NCI-H2227 treated with DMSO at 0.1 percent for 48 hours (cell line): Measurements from ENCODE around the gene MRPL44.
"Not testable (repeated sequence)": the region's sequence is repeated elsewhere in the genome, so short reads cannot be mapped to it uniquely, and the experiment has no call there.

ENCODE experiments used
- DNase-seq: peaks from one replicate; lab custom pipeline; 2025; lab: John Stamatoyannopoulos, UW

Gene MRPL44

DNA sequence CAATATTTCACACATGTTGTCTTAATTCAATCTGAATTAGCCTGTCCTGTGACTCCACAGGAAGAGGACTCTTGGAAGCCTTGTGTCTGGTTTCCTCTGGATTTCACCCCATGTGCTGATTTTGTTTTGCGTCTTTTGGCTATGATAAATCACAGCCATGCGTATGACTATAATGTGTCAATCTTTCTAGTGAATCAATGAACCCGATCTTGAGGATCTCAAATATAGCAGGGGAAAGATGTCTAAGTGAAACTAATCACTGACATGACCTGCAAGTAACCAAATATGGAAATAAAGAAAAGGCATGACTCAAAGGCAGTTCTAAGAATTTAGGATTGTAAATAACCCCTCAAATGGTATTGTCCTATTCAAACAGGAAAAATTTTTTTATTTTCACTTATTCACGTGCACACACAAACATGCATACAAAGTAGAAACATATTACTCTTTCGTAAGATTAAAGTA lies 20.4 kb upstream of the MRPL44 start:
- DNase-seq = no peak

DNA sequence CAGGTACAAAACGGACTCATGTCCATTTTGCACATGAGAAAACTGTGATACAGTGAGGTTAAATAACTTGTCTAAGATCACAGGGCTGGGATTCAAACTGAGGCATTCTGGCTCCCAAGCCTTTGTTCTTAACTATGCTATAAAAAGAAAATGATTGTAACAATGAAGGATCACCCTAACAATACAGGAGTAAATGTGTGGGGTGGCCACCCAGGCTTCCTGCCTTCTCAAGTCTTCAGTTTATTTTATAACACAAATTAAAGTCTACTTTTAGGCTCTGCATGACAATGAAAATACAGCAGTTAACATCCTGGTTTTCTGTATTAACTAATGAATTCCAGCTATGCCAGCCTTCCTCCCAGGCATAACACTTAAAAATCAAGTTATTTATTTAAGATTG lies 19.7 kb upstream of the MRPL44 start:
- DNase-seq = no peak

DNA sequence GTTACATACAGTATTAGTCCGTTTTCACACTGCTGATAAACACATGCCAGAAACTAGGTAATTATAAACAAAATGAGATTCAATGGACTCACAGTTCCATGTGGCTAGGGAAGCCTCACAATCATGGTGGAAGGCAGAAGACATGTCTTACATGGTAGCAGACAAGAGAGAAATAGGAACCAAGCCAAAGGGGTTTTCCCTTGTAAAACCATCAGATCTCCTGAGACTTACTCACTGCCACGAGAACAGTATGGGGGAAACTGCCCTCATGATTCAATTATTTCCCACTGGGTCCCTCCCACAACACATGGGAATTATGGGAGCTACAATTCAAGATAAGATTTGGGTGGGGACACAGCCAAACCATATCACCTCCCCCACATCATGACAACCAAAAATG lies 17.8 kb upstream of the MRPL44 start:
- DNase-seq = not testable (repeated sequence)

DNA sequence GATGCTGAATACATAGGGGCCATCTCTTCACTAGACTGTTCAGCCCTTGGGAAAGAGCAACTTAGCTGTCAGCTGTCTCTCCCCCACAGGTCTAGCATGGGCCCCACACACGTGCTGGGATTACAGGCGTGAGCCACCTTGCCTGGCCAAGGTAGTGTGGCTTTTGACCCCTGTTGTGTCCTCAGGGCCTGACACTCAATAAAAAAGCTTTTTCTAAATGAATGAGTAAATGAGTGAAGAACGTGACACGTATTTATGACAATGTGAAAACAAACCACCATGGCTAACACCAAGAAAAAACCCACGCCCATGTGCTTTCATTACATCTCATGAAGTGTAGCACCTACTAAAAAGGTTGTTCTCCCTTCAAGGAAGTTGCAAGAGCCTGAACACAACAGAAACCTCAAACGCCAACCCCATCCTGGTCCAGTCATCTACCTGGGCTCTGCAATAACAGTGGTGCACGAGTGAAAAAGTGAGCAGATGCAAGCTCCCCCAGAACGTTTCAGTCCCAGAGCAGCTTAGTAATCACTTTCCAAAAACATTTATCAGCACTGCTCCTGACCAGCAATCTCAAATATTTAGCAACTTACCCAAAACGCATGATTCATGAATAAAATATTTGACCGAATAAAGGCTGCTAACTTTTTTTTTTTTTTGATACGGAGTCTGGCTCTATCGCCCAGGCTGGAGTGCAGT lies 15.5 kb upstream of the MRPL44 start:
- no peak for DNase-seq

DNA sequence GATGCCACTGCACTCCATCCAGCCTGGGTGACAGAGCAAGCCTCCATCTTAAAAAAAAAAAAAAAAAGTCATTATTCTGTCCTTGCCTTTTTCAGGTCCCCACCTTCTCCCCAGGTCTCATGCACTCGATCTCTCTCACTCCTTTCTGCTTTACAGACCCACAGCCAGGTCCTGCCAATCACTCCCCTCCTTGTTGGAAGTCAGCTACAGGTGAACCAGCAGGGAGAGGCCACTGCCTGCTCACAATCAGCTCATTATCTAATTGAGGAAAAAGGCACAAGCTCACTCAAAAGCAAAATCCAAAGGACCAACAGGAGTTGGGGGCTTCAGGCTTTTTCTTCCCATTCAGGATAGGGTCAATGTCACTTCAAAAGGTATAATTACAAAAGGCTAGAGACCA lies 14.1 kb upstream of the MRPL44 start:
- no peak for DNase-seq

DNA sequence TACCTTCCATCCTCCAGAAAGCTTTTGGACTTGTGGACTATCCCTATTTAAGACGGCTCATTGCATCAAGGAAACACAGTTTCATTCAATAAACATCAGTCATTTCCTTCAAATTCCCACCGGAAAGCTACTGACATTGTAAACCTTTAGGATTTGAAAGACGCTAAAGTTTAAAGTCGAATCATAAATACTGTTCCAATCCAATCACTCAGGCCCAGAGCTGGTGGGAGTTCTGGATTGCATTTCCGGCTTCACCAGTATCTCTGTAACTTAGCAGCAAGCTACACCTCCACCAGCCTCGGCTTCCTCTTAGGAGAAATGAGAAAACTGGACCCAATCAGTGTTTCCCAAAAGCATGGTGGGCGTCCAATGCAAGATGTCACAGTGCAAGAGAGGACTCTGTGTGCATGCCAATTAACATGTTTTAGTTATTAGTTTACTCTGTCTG lies 13.7 kb upstream of the MRPL44 start:
- DNase-seq = peak; percentile 61

DNA sequence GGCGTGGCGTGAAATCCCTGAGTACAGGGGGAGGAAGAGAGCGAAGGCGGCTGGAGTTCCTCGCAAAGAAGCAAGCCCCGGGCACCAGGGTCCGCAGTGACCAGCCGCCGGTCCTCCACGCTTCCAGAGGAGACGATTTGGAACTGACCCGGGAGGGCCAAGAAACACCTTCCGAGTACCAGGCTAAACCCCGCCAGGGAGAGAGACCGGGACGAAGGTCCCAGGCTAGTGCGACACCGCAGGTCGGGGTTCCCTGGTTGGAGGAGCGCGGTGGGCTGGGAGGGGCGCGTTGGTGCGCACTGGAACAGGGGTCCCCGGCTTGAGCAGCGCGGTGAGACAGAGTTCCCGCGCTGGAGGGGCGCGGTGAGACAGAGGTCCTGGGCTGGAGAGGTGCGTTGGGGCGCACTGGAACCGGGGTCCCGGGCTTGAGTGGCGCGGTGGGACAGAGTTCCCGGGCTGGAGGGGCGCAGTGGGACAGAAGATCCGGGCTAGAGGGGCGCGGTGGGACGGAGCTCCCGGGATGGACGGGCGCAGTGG lies 13.0 kb upstream of the MRPL44 start:
- peak; percentile 16 for DNase-seq

DNA sequence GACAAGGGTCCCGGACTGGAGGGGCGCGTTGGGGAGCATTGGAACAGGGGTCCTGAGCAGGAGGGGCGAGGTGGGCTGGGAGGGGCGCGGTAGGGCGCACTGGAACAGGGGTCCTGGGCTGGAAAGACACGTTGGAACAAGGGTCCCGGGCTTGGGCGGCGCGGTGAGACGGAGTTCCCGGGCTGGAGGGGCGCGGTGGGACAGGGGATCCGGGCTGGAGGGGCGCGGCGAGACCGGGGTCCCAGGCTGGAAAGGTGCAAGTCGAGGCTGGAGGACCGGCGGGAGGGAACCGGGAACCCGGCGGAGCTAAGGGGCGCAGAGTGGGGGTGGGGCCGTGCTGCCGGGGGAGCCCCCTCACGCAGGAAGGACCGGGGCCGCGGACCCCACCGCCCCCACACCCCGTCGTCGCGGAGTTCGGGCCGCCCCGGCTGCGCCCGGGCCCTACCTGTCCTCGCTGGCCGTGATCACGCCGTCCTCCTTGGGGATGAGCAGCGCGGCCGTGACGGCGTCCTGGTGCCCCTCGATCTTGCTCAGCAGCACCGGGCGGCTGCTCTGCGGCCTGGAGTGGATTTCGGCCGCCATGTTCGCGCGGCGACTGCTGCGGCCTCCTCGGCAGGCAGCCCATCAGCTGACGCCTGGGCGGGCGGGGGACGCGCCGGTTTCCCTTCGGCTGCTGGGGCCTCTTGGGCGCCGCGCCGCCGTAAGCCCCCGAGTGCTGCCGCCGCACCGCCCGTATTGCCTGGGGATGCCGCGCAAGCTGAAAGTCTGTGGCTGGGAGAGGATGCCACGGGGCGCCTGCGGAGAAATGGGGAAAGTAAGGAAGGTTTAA lies 12.3 kb upstream of the MRPL44 start, which contains the start of gene WDFY1:
TSS of gene WDFY1 (minus strand) at position 633 of the 829 bp plus-strand sequence. CDS start at position 582, 51 bp downstream.
- peak; percentile 79 for DNase-seq

DNA sequence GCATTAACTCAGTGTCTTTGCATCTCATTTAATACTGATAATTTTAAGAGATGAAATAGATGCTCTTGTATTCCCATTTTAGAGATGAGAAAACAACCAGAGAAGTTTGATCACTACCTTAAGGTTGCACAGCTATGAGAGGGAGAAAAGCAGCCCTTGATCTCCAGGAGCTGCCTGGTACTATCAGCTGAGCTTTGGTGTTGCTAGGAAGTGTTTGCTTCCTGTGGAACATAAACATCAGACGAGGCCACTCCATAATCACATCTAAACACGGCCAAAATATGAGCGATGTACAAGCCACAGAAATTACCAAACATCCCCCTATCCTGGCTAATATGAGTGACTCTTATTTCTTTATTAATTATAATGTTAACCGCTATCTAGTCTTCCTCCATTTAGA lies 11.5 kb upstream of the MRPL44 start:
- no peak for DNase-seq

DNA sequence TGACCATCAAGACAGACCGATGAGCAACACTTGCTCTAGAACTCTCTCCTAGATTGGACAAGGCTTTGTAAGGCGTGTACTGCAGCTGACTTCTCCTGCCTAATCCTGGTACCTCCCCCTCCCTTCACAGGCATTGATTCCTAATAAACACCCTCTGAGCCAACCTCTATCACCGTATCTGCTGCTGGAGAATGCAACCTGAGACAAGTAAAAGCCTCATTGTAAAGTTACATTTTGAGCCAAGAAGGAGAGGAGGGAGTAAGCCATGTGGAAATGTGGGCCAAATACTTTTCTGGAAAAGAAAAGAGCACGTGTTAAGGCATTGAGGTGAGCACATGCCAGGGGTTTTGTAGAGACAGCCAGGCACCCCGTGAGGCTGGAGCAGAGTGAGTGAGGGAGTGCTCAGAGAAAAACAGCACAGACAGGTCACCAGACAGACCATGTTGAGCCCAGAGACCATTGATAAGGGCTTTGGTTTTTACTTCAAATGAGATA lies 9.5 kb upstream of the MRPL44 start:
- DNase-seq = no peak

DNA sequence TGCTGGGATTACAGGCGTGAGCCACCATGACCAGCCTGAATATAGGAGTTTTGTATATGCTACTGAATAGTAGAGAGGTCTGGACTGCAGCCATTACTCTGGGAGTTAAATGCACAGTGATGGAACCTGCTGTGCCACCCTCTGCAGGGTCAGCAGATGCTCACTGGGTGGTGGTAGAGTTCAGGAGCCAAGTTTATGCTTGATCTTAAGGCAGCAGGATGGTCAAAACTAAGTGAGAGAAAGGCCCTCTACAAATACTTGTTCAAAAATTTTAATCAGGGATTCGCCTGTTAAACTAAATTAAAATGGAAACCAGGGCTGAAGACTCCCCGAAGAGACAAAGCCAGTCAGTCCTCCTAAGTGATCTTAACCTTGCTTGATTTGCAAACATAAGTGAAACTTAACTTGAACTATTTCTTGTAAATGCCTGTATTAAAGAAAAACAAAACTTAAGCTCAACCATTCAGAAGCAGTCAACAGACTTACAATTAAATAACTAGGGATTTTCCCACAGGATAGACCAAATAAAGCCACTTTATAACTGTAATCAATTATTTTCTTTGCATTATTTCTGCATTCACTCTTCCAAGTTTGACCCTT lies 7.9 kb upstream of the MRPL44 start:
- no peak for DNase-seq

DNA sequence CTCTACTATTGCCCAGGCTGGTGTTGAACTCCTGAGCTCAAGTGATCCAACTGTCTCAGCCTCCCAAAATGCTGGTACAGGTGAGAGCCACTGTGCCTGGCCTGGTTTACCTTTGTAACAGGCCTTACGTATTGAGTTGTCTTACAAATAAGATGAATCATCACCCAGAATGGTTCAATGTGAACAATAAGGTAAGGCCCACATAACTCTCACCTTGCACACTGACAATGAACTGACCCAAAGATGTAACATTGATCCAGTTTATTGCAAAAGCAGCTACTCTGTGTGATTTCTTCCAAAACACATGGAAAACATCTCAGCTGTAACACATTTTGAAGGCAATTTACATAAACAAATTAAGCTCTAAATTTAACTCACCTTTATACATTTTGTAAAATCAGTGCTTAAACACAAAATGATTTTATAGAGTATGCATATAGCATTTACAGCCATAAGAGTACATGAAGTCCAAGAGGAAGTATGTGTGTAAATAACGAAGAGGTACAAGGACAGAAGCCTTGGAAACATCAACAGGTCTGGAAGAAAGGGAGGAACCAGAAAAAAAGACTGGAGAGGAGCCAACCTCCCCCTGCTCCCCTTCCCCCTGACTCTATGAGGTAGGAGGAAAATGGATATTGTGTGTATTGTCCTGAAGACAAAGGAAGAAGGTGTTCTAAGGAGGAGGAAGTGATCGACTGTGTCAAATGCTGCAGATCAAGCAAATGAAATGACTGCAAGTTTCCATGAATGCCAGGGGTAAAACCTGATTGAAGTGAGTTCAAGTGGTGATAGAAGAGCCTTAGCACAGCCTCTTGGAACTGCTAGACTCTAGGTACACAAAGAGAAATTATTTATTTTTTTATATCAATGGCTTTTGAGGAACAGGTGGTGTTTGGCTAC lies 6.6 kb upstream of the MRPL44 start:
- DNase-seq = no peak

DNA sequence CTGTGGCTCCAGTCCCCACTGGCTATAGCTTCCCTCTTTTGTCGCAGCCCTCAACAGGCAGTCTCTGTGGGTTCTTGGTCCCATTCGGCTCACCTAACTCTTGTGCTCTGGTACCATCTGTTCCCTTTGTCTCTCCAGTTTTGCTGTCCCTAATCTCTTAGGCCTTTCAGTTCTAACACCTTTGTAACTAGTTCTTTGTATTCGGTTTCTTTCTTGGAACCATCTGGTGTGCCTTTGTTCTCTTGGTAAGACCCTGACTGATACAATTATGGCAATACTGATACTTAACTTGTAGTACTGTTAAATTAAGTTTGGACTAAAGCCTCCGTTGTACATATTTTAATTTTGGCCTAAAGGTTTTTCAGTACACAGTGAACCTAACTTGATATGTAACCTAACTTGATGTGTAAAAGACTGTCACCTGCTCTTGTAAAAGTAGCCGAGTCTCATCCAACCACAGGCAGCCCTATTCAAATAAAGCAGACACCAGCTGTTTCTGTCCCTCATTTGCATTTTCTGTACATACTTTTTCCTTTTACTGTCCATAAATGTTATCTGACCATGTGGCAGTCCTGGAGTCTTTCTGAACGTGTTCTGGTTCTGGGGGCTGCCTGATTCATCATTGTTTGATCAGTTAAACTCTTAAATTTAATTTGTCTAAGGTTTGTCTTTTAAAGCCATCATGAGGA lies 4.8 kb upstream of the MRPL44 start:
- DNase-seq = no peak

DNA sequence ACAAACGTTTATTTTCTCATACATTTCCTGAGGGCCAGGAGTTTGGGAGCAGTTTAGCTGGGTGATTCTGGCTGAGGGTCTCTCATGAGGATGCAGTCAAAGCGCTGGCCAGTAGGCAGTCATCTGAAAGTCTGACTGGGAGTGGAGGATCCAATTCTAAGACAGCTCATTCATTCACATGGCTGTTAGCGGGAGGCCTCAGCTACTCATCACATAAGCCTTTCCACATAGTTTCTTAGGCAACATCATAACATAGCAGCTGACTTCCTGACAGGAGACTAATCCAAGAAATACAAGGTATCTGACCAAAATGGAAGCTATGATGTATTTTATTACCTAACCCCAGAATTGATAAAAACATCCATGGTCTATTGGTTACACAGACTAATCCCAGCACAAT lies 2.9 kb upstream of the MRPL44 start:
- DNase-seq = no peak

DNA sequence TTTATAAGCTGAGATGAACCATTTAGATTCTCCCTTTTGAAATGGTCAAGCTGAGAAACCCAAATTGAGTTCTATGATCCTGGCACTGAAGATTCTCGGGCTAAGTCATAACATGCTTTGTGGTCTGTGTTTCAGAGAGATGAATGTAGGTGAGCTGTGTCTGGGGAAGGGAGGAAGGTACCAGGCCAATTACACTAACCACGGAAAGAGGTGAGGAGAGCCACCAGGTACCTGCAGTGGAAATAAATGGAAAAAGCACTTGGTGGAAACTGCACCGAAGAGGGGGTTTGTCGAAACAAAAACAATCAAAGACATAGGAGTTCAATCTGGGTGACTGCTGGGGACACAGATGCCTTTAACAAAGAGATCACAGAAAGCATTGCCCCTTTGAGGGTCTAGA lies 963 bp upstream of the MRPL44 start:
- DNase-seq = no peak

DNA sequence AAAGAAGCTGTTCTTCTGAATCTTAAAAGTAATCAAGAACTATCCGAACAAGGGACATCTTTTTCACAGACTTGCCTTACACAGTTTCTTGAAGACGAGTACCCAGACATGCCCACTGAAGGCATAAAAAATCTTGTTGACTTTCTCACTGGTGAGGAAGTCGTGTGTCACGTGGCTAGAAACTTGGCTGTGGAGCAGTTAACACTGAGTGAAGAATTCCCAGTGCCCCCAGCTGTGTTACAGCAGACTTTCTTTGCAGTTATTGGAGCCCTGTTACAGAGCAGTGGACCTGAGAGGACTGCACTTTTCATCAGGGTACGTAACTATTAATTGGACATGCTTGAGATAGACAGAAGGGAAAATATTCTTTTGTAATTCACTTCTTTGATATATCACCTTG lies 2.4 kb downstream of the MRPL44 start:
- no peak for DNase-seq

DNA sequence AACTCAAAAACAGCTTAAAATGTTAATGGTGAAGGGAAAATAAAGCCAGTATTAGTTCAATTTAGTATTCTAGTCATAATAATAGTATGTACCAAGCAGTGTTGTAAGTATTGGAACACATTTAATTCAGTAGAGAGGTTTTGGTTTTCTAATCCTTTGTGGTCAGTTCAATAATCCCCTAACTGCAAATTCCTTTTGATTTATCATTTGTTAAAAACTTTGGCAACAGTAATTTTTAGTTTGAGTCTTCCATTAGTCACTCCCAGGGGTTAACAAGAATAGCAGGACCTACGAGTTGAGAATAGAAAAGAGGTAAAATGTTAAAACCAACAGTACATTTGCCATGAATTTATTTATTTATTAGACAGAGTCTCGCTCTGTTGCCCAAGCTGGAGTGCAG lies 10.7 kb downstream of the MRPL44 start:
- no peak for DNase-seq

DNA sequence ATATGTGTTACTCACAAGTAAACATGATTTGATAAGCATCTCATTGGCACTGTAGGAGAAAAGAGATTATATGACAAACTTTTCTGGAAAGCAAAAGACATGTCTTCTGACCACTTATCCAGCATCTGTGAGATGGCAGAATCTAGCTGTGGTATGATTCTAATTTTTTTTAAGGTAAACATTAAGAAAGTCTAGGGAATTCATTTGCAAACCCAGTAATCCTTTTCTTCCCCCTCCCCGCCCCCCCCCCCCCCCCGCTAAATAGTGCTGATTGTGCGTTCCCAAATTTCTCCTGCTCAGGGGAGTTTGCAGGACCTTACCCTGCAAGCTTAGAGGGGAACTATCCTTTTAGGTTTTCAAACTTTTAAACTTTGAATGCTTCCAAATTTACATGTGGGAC lies 12.1 kb downstream of the MRPL44 start:
- no peak for DNase-seq

DNA sequence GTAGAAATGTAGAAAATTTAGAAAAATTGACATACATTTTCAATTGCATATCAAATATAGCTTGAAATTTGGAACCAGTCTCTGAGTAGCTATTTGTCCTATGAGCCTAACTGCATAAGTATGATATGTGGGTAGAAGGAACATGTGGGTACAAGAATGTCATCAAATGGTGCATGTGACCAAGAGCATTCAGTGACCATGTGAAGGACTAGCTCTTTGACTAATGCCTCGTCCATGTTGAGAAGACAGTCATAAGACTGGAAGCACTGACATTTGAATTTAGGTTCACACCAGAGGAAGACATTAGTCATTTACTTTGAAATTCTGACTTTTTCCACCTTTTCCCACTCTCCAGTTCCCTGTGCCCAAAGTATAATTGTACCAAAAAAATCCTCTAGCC lies 12.6 kb downstream of the MRPL44 start:
- DNase-seq = no peak

DNA sequence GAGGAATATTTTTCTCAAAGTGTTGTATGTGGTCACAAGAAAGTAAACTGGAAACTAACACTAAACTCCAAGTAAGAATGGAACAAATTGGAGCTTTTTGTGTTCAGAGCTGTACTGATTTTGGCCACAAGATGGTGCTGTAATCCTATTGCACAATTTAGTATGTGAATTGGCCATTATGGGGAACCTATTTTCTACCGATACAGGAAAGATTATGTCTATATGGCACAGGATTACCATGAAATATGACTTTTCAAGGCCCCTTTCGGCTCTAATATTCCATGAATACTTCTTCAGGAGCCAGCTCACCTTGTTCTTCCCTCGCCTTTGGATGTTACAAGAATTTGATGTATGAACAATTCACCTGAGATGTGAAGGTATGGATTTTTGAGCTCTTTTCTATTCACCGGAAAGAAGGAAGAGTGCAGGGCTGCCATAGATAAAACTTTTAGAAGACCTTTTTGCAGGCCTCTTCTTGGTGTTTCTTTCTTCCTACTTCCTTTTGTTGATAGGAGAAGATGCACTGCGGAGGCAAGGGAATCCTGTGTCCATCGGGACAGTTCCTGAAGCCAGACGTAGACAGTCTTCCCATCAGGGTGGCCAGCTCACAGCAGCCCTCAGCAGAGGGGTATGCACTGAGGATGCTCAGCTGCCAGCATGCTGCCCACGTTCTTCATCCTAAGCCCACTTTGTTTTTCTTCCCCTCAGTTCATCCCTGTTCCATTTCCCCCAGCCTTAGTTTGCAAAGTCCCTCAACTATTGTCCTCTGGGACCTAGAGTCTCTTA lies 13.3 kb downstream of the MRPL44 start:
- DNase-seq = peak; percentile 50
